Measurements from ENCODE around the gene SYNDIG1. TPM values are rescaled to one million over a fixed set of nuclear protein-coding genes. Genes with fewer than 3 reads are reported as not detected.

The SYNDIG1 gene
- total RNA-seq, 1 donor, result not detected

GRCh38 chr20:24490598-24490997 lies 21.2 kb downstream of the SYNDIG1 start:
- DNase-seq (ENCODE audit: low read depth), result no peak
- no peak for TF ChIP-seq CTCF (IDR thresholded peaks at IDR 0.05; ENCODE audit: insufficient read depth, low read depth, low read length)
- no peak overlapping the region for H3K4me3 ChIP-seq (ENCODE audit: low read depth, low read length)

- DNase-seq (ENCODE audit: low read depth), result no peak
- H3K4me3 ChIP-seq (ENCODE audit: low read depth, low read length), result no peak overlapping the region
- no peak for TF ChIP-seq CTCF (IDR thresholded peaks at IDR 0.05; ENCODE audit: insufficient read depth, low read depth, low read length)
These were observed 21.8 kb downstream of the SYNDIG1 start for GRCh38 chr20:24491041-24491756.

GRCh38 chr20:24492031-24492607 lies 22.7 kb downstream of the SYNDIG1 start:
- H3K4me3 ChIP-seq (ENCODE audit: low read depth, low read length), result no peak overlapping the region
- TF ChIP-seq CTCF (IDR thresholded peaks at IDR 0.05; ENCODE audit: insufficient read depth, low read depth, low read length), result no peak
- no peak for DNase-seq (ENCODE audit: low read depth)

GRCh38 chr20:24492698-24493097 lies 23.3 kb downstream of the SYNDIG1 start:
- no peak for DNase-seq (ENCODE audit: low read depth)
- TF ChIP-seq CTCF (IDR thresholded peaks at IDR 0.05; ENCODE audit: insufficient read depth, low read depth, low read length), result no peak
- no peak overlapping the region for H3K4me3 ChIP-seq (ENCODE audit: low read depth, low read length)

GRCh38 chr20:24493181-24493580 lies 23.8 kb downstream of the SYNDIG1 start:
- no peak for DNase-seq (ENCODE audit: low read depth)
- no peak overlapping the region for H3K4me3 ChIP-seq (ENCODE audit: low read depth, low read length)
- no peak for TF ChIP-seq CTCF (IDR thresholded peaks at IDR 0.05; ENCODE audit: insufficient read depth, low read depth, low read length)

DNA sequence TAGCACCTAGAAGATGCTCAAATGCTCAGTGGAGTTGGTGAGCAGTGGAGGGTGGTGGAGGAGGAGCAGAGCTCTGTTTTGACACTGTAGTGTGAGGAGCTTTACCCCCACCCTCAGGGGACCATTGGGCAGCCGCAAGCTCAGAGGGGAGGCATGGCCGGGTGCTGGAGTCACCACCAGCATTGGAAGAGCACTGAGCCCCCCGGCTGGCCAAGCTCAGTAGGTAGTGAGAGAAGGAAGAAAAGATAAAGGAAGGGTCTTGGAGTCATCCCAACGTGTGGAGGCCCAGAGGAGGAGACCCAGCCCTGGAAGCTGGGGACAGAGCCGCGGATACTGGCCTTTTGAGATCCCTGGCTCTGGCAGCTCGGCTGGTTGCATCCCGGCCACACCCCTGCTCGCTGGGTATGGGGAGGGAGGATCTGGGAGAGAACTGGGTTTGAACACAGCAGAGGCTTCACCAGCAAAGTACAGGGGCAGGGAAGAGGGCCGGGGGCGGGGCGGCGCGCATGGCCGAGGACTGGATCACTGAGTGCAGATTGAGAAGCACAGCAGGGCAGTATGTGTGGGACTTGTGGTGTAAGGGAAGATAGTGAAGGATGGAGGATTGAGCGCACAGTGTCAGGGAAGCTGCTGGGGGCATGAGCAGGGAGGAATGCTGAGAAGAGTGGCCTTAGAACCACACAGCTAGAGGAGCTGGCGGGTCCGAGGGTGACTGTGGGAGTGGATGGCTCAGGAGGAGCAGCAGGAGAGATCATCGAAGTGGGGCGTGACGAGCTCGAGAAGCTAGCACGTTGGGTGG lies 24.4 kb downstream of the SYNDIG1 start:
- TF ChIP-seq CTCF (IDR thresholded peaks at IDR 0.05; ENCODE audit: insufficient read depth, low read depth, low read length), result no peak
- no peak for DNase-seq (ENCODE audit: low read depth)
- no peak overlapping the region for H3K4me3 ChIP-seq (ENCODE audit: low read depth, low read length)

Data from fibroblast of villous mesenchyme (primary cell).